ENCODE measurements around the gene PDK4.

- TF ChIP-seq POLR2A (IDR thresholded peaks at IDR 0.05): no peak
- TF ChIP-seq CTCF (IDR thresholded peaks at IDR 0.05): no peak
Measured at GRCh38 chr7:95589031-95589430, 7.3 kb downstream of the PDK4 start.

All from sigmoid colon (tissue), 3 donors.